Stimulated activated CD8-positive, alpha-beta memory T cell treated with anti-CD3 and anti-CD28 coated beads, Interleukin-15, amount 100 ng/mL, for 1 hour (primary cell): ENCODE data around the gene GABARAPL2.
A peak's percentile ranks its signal among the peaks of the same experiment; 100 is the strongest.

Experiments
- DNase-seq: peaks from one replicate; pipeline ENCODE4 v3.0.0-alpha.2; 2020; ENCODE audit warnings: low read depth

GABARAPL2 gene

DNA sequence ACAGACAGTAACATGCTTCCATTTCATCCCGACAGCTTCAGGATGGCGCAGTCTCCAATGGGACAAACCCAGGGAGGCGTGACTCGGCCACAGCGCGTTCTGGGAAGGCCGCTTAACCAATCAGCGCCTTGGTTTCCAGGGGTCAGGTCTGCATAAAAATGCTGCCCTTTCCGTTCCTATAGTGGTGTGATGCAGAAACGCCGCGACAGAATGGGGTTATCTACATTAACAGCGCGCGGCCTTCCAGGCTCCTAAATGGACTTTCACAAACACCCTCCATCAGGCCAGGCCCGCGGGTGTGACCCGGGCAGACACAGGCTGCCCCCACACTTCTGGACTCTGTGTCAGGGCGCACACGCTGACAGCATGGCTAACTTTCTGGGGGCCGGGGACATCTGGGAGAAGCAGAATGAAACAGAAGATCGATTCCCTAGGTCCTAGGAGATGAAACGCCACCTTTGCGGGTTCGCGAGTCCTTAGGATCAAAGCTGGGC is 10.9 kb upstream of the GABARAPL2 start:
- DNase-seq, result no peak

DNA sequence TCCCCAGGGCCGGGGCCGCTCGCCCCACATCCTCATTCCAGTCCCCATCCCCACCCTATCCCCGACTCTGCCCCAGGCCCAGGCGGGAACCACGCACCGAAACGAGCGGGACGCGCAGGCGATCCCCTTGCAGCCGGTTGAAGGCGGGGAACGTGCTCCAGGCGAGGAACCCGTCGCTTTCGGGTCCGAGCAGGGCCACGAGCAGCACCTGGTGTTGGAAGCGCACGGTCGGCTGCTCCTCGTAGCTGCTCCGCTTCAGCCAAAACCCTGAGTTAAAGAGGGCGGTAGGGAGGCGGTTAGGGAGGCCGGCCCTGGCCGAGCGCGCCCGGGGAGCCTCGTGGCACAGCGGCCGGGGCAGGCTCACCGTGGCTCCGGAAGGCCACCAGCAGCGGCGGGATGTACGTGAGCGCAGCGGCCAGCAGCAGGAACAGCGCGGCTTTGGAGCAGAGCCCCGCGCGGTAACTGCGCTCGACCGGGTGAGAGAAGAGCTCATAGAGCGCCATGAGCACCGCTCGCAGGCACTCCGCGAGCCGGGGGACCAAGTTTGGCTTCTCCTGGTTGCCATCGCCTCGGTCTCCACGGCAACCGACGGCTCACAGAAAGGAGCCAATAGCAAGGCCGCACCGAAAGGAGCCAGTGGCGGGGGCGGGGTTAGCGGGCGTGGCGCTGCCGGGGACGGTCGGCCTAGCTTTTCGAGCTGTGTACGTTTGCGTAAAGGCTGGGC is 10.3 kb upstream of the GABARAPL2 start, which contains the start of gene TMEM231:
Gene TMEM231 (minus strand): TSS at position 546 of the 724 bp plus-strand sequence. CDS start 43 bp downstream, at position 503.
- DNase-seq, result peak; percentile 94

DNA sequence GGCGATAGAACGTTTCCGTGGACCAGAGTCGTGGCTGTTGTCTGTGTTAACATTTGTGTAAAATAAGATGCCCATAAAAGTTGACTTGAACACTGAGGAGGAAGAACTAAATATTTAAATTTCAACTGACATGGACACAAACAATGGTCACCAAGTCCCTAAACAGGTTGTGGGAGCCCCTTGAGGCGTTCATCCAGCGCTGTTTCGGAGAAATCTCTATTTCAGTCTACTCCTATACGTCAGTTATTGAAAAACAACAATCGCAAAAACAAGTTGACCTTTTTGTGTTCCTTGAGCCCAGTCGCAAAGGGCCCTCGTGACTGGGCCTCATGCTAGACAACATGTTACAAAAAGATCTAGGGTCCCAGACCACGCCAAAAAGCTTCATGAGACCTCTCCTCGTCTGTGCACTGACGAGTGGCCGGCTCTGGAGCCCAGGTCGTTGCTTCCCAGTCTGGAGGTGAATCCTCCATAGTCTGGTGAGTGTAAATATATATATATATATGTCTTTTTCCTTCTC is 9.7 kb upstream of the GABARAPL2 start:
- DNase-seq, result no peak

DNA sequence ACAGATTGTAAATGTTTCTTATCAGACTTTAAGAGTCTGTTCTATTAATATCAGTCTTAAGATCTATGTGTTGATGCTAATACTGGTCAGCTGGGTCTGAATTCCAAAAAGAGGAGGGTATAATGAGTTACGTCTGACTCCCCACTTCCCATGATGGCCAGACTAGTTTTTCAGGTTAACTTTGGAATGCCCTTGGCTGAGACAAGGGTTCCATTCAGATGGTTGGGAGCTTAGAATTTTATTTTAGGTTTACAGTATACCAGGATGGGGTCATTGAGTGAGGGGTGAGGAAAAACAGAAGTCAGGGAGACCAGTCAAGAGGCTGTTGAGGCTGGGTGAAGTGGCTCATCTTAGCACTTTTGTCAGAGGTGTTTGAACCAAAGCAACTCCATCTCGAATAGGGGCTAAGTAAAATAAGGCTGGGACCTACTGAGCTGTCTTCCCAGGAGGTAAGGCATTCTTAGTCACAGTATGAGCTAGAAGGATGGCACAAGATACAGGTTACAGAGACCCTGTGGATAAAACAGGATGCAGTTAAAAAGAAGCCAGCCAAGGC is 7.3 kb upstream of the GABARAPL2 start:
- DNase-seq, result no peak

DNA sequence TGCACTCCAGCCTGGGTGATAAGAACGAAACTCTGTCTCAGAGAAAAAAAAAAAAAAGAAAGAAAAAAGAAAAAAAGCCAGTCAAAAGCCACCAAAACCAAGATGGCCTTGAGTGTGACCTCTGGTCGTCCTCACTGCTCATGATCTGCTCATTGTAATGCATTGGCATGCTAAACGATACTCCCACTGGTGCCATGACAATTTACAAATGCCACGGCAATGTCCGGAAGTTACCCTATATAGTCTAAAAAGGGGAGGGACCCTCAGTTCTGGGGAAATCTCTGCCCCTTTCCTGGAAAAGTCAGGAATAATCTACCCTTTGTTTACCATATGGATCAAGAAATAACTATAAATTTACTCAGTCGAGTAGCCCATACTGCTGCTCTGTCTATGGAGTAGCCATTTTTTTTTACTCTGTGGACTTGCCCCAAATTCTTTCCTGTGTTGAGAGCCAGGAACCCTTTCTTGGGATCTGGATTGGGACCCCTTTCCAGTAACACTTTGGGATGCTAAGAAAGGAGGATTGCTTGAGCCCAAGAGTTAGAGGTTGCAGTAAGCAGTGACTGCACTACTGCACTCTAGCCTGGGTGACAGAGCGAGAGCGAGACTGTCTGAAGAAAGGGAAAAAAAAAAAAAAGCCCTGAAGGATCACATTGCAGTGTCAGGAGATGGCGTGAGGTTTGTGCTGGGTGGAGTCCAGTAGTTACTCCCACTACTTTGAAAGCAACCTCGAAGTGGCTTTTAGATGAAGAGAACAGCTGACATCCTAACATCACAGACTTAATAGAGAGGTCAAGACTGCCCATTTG is 6.4 kb upstream of the GABARAPL2 start:
- DNase-seq, result no peak

DNA sequence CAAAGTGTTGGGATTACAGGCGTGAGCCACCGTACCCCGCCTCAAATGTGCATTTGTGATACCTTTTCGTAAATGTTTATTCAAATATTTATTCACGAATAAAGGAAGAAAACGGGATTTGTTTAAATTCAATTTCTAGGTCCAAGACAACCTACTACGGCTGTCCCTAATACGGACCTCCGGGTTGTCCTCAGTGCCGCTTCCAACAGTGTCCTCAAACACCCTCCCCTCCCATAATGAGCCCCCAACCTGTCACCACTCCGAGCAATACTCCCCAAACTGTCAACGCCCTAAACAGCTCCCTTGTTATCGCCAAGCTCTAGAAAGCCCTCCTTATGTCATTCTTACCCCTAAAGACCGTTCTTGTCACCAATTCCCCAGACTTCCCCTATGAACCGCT is 539 bp upstream of the GABARAPL2 start:
- no peak for DNase-seq

DNA sequence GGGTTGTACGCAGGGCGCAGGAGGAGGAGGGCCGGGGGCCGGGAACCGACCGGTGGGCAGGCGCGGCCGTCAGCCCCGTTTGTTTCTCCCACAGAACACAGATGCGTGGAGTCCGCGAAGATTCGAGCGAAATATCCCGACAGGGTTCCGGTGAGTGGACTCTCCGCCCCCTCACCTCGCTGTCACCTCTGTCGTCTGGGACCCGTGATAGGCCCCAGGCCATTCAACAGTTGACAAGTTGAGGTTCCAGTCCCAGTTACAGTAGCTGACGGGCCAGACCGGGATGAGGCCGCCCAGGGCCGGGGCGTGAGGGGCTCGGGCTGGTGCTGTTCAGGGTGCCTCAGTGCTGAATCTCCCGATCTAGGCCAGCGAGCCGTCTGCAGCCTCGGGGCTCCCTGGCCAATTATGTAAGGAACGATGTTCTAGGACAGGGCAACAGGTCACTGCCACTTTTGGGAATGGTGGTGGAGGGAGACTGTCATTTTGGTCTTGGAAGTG is 628 bp downstream of the GABARAPL2 start:
- no peak for DNase-seq

DNA sequence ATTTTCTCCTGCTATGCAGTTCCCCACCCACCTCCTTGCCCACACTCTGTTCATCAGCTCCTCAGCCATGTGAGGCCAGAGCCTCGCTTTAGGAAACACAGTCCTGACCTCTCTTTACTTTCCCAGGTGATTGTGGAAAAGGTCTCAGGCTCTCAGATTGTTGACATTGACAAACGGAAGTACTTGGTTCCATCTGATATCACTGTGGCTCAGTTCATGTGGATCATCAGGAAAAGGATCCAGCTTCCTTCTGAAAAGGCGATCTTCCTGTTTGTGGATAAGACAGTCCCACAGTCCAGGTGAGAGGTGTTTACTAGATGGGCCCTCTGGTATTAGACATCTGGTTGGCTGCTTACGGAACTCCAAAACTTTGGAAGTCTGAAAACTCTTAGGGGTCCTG is 1.7 kb downstream of the GABARAPL2 start:
- DNase-seq, result no peak

DNA sequence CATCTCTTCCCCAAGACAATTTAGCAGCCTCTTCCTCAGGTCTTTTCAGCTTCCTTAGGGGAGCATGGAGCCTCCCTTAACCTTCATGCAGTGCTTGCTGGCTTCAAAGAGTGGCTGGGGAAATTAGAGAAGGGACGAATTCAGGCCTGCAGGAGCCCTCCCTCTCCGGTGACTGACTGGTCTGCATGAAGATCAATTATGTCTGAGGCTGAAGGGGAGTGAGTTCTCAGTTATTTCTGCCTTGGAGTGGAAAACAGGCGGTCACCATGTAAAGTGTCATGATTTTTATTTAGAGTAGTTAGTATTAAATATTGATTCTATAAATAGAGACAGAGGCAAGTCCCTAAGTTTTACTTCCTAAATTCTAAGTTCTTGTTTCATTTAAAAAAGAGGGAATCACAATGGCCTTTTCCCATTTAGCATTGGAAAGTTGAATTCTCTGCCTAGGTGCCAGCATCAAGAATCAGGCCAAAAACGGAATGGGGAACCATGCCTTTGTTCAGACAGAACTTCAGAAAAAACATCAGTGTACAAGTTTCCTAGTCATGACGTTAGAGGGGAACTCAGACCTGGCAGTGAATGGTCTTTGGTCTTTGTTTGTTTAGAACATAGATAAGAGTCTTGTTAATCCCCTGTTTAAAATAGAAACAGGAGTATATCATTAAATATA is 4.4 kb downstream of the GABARAPL2 start:
- no peak for DNase-seq

DNA sequence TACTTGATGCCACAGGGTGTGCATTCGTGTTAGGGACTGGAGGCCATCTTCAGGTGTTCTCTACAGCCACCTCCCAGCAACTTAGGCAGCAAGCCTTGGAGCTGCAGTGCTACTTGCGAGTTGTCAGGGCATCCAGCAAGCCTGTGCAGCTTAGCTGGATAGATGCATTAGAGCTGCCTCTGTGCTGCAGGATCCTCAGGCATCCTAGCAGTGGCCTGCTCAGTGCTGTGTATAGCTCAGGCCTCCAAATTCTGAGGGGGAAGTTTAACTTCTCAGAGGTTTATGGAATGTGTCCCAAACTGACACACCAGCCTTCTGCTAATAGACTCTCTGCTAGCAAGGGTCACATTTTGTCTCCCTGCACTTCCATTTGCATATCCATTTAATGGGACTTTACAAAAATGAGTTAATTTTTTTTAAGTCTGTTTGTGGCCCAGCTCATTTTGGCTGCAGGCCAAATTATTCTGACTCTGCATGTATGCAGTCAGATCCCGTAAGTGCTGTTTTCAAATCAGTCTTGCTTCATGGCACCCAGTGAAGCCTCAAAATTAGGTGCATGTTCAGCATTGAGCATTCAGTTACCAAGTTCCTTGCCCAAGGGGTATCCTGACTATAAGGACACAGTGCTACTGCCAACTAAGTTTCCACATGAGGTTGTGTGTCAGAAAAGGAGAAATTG is 6.8 kb downstream of the GABARAPL2 start:
- DNase-seq, result no peak

DNA sequence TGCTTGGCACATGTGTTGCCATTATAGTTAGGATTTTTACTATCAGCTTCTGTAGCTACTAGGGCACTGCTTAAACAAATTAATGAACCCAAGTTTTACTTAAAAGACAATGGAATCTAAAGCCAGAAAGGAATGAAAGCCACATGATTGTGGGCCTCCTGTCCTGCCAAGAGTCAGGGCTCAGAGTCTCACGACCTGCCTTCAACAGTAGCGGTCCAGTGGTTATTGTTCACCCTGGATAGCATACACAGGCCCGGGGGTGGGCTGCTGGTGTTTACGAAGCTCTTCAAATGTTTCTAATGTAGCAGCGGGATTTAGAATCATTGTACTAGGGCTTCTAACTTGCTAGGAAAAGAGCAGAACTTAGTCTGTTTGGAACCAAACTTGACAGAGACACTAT is 7.8 kb downstream of the GABARAPL2 start:
- DNase-seq, result no peak

DNA sequence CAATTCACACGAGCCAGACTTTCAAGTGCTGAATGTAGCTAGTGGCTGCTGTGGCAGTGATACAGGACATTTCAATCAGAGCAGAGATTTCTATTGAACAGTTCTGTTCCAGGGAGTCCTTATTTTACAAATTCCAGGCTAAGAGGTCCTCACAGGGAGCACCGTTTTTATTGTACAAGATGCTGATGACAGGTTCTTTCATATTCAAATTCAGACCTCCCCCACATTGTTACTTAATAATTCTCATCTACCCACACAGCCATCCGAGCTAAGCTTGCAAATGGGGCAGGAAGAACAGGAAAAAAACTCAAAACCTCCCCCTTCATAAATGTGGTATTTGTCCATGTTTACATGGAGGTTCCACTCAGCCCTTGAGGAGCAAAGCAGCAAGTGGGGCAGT is 9.8 kb downstream of the GABARAPL2 start:
- no peak for DNase-seq

DNA sequence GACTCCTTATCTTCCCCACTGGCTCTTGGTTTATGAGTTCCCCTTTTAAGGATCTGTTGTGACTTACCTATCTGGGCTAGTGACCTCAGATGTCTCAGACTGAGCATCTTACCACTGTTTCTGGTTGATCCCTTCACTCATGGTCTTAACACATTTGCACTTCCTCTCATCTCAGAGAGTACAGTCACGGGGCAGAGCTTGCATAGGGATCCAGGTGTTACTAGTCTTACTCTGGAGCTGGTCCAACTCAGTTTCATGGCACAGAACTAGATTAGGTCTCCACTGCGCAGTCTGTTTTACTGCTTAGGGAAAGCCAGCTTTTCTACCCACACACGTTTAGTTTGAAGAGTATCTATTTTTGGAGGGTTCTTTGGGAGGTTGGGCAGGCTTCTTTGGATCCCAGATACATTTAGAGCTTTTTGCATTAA is 10.2 kb downstream of the GABARAPL2 start:
- no peak for DNase-seq

DNA sequence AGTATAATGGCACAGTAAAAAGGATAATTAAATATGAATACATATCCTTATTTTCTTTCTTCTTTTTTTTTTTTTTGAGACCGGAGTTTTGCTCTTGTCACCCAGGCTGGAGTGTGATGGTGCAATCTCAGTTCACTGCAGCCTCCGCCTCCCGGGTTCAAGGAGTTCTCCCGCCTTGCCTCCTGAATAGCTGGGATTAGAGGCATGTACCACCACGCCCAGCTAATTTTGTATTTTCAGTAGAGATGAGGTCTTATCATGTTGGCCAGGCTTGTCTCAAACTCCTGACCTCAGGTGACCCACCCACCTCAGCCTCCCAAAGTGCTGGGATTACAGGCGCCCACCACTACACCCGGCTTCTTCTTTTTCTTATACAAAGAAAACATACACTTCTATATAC is 12.0 kb downstream of the GABARAPL2 start:
- no peak for DNase-seq

DNA sequence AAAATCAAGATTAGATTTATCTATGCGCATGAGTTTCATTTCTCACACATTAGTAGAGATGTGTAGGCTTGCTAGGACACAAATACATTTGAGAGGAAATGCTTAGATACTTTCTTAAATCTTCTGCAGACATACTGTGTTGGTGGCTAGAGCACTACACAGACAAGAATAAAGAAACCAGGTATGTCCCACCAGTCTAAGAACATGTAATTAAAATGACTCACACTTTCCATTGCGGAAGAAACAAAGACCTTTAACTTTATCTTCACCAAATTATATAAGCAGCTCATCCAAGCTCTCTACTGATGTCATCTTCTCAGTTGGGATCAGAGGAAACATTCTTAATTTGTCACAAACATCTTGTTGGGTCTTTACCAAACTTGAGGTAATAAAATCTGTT is 12.5 kb downstream of the GABARAPL2 start:
- no peak for DNase-seq

DNA sequence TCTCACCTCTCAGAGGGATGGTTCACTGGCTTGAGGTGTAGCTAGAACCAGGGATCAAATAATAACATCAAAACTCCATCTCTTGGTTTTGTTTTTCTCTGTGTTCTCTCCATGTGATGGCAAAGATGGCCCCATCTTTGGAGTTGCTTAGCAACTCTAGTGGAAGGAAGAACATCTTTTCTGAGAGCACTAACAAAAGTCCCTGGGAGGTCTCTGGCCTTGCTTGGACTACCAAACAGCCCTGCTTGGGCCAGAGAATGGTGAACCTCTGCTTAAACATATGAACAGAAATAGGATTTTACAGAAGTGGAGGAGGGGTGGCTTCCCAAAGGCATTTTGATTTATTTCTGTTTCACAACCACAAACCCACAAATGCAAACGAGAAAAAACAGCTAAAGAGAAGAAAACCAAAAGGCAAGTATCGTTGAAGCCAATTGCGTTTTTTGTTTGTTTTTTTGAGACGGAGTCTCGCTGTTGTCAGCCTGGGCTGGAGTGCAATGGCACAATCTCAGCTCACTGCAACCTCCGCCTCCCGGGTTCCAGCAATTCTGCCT is 13.2 kb downstream of the GABARAPL2 start:
- DNase-seq, result no peak

DNA sequence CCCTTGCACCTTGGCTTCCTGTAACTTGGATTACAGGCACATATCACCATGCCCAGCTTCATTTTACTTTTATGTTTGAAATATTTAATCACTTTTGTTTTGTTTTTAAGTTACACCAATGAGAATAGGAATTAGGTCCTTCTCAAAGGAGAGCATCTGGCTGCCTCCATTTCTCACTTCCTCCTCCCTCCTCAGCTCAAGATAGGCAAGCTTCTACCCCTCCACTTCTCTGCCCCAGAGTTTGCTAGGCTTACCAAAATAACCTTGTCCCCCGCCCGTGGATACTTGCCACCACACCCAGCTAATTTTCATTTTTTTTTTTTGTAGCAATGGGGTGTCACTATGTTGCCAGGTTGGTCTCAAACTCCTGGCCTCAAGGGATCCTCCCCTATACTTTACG is 17.9 kb downstream of the GABARAPL2 start:
- no peak for DNase-seq

DNA sequence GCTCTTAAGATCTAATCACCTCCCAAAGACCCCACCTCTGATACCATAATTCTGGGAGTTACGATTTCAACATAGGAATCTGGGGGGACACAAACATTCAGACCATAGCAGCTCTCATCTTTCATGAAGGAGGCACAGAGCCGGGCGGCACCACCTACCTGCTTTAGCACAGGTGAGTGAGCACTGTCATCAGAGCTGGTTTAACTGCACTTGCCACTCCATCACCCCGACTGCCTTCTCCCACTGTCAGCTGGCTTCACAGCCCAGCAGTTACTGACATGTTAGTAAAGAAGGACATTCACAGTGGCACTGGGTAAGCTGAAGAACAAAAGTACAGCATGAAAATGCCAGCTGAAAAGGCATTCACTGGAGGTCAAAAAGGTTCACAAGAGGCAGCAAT is 22.5 kb downstream of the GABARAPL2 start:
- no peak for DNase-seq

DNA sequence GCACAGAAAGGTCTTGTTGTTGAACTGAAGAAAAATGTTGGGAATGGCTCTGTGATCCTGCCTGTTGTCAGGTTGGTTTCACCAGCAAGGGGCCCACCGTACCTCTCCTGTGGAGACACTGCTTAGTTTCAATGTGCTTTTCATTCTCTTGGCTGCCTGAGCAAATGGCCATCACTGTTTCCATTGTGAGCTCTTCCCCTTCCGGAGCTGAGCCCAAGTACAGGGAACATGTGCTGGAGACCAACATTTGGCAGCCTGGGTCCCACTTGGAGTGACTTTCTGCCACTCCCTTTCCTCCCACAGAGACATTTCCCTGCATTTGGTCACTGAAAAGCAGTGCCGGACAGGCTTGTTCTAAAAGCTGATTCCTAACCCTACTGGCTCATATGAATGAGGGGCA is 23.1 kb downstream of the GABARAPL2 start:
- DNase-seq, result no peak

DNA sequence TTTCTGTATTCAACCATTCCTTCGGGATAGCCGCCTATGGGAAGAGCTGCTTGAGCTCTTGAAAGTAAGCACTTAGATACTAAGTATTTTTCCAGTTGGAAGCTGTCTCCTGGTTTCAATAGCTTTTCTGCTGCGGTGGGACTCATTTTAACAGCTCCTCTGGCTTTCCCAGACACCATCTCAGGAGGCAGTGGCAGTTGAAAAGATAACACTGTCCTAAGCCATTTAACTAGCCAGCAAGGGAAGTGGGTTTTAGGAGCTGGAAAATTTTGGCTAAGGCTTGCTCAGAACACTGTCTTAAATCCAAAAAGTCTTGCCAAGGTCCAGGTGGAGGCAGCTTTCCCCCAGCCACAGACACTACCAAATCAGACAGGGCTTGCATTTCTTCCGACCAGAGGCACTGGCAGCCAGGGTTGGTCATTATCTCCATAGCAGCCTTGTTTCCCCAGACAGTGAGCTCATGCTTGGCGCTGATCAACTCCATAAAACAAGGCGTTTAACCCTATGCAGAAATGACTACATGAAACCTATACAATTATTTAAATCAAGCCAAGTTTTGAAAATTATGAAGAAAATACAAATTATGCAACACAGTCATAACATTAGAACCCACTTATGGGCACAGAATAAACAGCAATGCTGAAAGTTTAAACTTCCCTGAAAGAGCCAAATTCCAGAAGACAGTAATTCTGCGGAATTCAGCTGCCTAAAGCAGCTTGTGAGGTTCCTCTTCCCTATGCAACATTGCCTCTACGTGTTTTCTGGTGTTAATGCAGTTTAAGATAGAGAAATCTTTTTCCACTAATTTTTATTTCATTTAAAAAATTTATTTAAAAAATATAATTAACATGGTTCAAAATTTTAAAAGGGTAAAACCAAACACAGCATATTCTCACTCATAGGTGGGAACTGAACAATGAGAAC is 25.0 kb downstream of the GABARAPL2 start:
- DNase-seq, result no peak
